ENCODE data around the gene ELOA2.
"Not testable (repeated sequence)": the region's sequence is repeated elsewhere in the genome, so short reads cannot be mapped to it uniquely, and the experiment has no call there.

ELOA2 gene

DNA sequence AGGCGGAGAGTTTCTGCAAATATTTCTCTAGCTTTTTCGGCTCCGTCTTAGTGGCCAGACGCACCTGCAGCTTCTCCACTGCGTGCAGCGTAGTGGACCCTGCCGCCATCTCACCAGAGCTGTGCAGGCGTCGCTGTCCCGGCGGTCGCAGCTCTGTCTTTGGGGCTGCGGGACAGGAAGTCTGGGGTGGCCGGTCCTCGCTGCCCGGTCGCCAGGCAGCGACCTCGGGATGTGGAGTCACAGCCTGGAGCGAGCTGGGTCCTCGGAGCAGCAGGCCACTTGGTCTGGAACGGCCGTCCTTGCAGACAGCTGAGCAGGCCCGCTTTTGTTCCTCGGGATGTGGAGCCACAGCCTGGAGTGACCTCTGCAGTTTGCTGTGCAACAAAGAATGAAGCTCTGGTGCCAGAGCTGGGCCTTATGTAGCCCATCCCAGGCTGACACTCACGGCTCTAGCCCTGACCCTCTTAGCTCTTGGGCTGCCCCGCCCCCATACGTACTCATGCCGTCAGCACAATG, at the start of gene ELOA2:
Gene ELOA2 (minus strand): TSS at position 466 of the 516 bp plus-strand sequence. CDS start 357 bp downstream, at position 109.
- FAIRE-seq (no peak), DNase-seq (ENCODE audit: extremely low spot score, insufficient read length, low read depth) (no peak)

DNA sequence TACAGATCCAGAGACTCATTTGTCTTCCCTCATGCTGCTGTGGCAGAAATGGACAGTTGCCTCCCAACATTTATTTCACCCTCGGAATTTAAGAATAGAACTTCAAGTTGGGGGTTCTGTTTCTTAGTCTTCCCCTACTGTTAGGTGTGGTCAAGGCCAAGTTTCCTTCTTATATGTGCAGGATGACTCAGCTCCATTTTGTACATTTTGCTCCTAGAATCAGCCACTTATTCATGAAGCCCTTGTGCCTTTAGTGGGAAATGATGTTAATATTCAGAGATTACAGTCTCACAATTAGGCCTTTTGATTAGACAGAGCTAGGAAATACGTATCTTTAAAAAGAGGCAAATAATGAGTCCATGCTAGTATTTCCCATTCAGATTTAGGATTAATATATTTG, 46.2 kb upstream of the ELOA2 start:
- no peak for DNase-seq (ENCODE audit: extremely low spot score, insufficient read length, low read depth)
- FAIRE-seq: no peak

DNA sequence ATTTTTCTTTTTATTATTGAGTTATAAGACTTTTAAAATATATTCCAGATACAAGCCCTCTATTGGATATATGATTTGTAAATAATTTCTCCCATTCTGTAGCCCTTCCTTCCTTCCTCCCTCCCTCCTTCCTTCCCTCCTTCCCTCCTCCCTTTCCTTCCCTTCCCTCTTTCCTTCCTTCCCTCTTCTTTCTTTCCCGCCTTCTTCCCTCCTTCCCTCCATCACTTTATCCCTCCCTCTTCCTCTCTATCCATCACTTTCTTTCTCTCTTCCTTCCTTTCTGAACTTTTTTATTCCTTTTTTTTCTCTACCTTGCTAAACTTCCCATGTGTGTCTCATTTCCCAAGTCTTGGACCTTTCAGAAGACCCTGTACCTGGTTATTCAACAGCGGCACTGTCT, 45.5 kb upstream of the ELOA2 start:
- DNase-seq (ENCODE audit: extremely low spot score, insufficient read length, low read depth) (no peak), FAIRE-seq (no peak)

DNA sequence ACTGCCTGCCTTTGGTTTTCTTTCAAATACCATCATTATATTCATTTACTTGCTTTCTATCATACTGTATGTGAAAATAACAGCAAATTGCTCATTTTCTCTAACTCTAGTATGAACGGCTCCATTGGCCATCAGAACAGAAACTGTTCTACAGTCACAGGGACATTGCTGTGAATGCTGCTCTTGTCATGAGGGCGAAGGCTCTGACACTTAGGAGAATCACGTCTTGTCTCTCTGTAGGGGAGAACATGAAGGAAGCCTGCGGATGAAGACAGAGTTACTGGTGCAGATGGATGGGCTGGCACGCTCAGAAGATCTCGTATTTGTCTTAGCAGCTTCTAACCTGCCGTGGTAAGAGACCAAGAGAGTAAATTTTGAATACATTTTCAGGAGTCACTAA, 41.7 kb upstream of the ELOA2 start:
- DNase-seq (ENCODE audit: extremely low spot score, insufficient read length, low read depth) (no peak), FAIRE-seq (no peak)

- FAIRE-seq: no peak
- no peak for DNase-seq (ENCODE audit: extremely low spot score, insufficient read length, low read depth)
Measured at GRCh38 chr18:47075098-47075883, 39.9 kb upstream of the ELOA2 start.

DNA sequence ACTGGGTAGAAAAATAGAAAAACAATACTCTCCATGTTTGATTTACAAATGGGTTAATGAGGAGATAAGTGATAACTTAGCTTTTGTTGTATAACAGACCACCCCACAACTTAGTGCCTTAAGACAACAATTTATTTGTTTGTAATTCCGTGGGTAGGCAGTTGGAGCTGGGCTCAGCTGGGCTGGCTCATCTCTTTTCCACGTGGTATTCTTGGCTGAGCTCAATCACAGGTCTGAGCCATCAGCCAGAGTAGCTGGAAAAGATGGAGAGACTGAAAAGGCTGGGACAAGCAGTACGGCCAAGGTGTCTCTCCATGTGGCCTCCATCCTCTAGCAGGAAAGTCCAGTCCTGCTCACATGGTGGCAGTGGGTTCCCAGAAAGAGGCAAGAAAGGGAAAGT, 32.2 kb upstream of the ELOA2 start:
- no peak for DNase-seq (ENCODE audit: extremely low spot score, insufficient read length, low read depth)
- FAIRE-seq: no peak

DNA sequence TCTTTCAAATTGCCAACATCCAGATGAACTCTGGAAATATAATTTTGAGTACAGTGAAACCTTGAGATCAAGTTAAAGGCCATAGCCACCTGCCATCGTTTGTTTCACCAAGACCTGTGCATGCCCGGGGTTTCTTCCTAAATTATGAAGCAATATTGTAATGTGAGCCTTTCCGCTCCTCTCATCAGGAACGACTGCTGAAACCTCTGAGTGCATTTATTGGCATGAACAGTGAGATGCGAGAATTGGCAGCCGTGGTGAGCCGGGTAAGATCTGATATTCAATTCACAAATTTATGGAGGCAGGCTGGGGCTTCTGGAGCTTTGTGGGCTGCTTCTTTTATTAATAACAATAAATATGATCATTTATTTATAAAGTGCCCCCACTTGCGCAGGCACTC, 27.7 kb upstream of the ELOA2 start:
- DNase-seq (ENCODE audit: extremely low spot score, insufficient read length, low read depth): no peak

DNA sequence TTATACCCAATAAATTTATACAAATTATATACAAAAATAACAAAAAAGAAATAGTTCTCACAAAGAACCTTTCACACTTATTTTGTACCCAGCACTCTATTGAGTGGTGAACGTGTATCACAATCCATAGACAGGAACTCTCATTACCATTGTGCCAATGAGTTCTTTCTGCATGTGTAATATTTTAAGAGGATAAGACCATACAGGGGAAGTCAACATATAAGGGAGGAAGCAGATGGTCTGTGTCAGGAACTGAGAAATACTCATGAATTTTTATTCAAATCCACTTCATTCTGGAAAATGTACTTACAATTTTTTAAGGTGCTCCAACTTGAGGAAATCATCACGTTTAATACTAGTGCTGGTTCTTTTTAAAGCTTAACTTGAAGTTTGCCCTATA, 27.1 kb upstream of the ELOA2 start:
- DNase-seq (ENCODE audit: extremely low spot score, insufficient read length, low read depth) (no peak), FAIRE-seq (no peak)

More for the DNA sequence above, 27.7 kb upstream of the ELOA2 start:
- FAIRE-seq: no peak

- DNase-seq (ENCODE audit: extremely low spot score, insufficient read length, low read depth): no peak
- no peak for FAIRE-seq
Measured at GRCh38 chr18:47054369-47054768, 18.9 kb upstream of the ELOA2 start.

GRCh38 chr18:47050468-47050867, 15.0 kb upstream of the ELOA2 start:
- DNase-seq (ENCODE audit: extremely low spot score, insufficient read length, low read depth): no peak
- peak; percentile 85 for FAIRE-seq

- FAIRE-seq (no peak), DNase-seq (ENCODE audit: extremely low spot score, insufficient read length, low read depth) (no peak)
Measured at GRCh38 chr18:47040982-47041381, 5.6 kb upstream of the ELOA2 start.

GRCh38 chr18:47036927-47037578, 1.6 kb upstream of the ELOA2 start:
- DNase-seq (ENCODE audit: extremely low spot score, insufficient read length, low read depth) (no peak), FAIRE-seq (peak; percentile 31)

DNA sequence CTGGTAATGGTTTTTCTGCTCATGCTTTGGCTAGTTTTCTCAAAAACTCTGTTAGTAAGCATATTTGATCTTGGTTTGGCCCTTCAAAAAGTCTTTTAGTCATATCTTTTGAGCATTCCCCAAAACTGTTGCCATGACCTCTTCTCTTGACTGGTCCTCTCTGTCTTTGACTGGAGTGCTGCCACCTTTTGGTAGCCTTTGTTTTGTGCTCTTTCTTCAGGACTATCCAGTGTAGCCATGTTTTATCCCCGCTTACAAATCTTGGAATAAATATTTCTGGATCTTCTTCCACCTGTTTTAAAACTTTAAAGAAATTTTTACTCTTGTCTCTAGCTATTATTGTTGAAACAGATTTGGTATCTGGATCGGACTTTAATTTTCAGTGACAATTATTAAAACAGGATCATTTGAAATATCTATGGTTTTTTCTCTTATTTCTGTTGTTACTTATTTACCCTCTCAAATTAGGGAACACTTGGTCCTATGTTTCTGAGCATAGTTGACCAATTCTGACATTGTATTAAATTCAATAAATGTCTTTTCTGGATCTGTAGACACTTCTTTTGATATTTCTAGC, 965 bp upstream of the ELOA2 start:
- DNase-seq (ENCODE audit: extremely low spot score, insufficient read length, low read depth): no peak
- peak; percentile 31 for FAIRE-seq

DNA sequence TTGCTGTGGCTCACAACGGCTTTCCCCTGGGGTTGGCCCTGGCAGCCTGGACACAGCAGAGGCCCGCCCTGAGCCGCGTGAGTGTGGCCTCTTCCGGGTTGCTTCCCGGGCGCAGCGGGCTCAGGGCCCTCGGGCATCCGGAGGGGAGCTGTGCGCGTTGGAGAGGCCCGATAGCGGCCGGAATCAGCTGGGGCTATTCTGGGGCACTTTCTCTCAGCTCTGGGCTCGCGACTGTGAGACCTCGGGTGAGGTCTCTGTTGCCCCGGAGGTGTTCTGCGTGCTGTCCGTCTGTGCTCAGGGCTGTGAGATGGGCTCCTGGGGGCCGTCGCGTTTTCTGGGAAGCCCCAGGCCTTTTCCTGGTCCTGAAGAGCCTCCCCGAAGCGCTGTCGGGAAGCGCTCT, 830 bp downstream of the ELOA2 start:
- not testable (repeated sequence) for DNase-seq (ENCODE audit: extremely low spot score, insufficient read length, low read depth); FAIRE-seq

- DNase-seq (ENCODE audit: extremely low spot score, insufficient read length, low read depth): no peak
- FAIRE-seq: no peak
Measured at GRCh38 chr18:47032945-47033344, 2.5 kb downstream of the ELOA2 start.

- FAIRE-seq; DNase-seq (ENCODE audit: extremely low spot score, insufficient read length, low read depth): not testable (repeated sequence)
Measured at GRCh38 chr18:47030887-47031286, 4.5 kb downstream of the ELOA2 start.

- DNase-seq (ENCODE audit: extremely low spot score, insufficient read length, low read depth); FAIRE-seq: not testable (repeated sequence)
Measured at GRCh38 chr18:47029684-47030353, 5.6 kb downstream of the ELOA2 start.

GRCh38 chr18:47028738-47029137, 6.7 kb downstream of the ELOA2 start:
- not testable (repeated sequence) for FAIRE-seq; DNase-seq (ENCODE audit: extremely low spot score, insufficient read length, low read depth)

DNA sequence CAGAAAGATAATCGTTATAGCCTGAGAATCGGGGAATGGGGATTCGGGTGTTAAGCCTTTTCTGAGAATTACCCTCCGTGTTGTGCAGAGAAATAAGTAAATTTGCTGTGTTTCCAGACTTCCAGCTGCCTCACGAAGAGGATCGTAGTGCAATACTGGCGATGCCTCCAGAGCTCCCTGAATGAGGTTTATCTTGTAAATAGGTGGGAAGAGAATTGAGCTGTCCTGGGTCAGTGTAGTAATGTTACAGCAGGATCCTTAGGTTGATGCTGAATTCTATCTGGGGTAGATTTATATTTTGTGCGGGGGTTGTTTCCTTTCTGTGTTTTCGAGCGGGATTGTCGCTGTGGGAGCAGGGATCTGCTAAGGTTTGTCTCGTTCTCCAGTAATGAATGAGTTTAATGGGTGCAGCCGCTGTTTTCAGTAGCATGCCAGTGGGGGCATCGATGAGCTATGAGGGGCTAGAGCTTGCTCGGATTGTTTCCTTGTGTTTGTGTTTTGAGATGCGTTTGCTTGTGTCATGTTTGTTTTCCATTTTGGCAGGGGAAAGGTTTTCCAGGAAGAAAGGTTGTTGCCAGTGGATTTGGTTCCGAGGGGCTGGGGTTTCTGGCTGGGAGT, 9.8 kb downstream of the ELOA2 start:
- not testable (repeated sequence) for DNase-seq (ENCODE audit: extremely low spot score, insufficient read length, low read depth); FAIRE-seq
